Retina (tissue), 1 donor: ENCODE results near the gene CUEDC1.

Experiments used
- DNase-seq: peaks from one replicate; pipeline ENCODE4 v3.0.0-alpha.2; 2016

CUEDC1 gene

DNA sequence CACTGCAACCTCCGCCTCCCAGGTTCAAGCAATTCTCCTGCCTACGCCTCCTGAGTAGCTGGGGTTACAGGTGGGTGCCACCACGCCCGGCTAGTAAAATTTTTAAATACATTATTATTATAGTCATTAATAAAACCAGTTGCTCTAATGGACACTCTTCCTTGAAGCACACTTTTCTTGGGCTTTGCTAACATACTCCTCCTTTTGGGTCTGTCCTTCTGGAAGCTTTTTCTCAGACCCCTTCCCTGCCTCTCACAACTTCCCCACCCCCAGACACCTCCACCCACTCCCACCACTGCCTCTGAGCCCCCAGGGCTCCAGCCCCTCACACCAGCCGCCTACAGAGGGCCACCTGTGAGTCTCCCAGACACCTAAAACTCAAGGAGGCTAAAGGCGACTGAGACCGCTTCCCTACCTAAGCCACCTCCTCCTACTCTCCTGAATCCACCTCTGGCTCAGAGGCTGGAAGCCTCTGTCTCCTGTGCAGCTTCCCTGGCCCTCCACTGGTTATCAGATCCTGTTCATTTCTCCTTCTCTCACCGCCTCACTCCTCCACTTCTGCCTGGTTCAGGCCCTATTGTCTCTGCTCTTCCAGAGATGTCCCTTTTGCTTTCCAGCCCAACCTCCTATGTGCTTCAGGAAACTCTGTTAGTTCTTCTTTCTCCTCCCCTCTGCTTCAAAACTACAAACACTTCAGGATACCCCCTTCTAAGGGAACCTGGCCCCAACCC, 2.1 kb upstream of the CUEDC1 start:
- DNase-seq = no peak

DNA sequence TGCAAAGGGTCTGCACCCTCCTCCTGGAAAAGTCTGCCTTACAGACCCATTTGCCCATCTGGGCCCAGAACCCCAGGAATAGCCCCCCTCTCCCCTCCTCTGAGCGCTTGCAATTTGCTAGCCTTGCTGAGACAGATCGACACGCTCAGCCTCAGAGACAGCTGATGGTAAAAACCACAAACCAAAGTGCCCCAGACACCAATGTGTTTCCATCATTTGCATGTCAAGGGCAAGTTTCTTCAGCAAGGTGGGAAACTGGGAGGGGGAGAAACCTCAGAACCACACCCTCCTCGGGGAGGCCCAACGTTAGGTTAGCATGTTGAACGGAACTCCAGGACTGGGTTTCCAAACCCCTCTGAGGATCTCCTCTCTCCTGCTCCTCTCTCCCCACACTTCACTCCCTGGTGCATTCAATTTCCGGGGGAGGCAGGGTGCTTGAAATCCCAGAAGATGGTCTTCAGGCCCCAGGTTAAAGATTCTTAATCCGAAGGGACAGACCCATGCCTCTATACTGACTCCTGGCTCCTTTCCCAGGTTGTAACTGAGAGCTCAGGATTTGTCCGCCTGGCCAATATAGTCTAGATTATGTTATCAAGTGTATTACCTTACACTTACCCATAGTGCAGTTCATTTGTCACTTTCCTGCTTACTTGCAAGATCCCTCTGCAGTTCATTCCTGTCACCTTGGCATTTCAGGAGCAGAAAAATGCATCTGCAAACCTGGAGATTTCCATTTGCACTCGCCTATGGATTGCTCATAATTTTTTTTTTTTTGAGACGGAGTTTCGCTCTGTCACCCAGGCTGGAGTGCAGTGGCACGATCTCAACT, 1.3 kb upstream of the CUEDC1 start:
- DNase-seq = no peak

DNA sequence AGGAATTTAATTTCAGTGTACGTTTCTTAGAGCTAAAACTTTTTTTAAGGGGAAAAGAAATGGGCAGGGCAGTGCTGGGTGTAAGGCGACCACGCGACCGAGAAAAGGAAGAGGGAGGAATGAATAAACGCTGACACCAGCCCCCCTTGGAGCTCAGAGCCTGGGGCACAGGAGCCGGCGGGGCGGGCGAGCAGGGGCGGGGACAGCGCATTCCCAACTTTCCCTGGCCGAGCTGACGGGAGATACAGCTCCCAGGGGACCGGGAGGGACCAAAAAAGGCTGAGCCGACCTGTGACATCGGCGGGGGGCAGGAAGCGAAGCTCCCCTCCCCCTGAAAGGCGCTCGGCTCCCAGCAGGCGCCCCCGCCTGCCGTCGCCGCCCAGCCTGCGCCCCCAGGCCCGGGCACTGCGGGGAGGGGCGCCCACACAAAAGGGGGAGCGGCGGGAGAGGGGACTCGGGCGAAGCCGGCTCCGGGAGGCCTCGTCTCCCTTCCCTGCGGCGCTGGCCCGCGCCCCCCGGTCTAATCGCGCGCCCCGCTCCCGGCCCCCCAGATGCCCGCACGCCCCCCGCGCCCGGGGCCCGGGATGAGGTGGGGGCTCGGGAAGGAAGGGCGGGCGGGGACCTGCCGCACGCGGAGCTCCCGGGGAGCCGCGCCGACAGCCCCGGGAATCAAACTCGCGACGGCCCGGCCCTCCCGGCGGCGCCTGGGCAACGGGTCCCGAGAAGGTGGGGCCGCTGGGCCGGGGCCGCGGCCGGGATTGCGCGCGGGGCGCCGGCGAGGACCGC, 622 bp downstream of the CUEDC1 start:
- DNase-seq = peak; percentile 72

DNA sequence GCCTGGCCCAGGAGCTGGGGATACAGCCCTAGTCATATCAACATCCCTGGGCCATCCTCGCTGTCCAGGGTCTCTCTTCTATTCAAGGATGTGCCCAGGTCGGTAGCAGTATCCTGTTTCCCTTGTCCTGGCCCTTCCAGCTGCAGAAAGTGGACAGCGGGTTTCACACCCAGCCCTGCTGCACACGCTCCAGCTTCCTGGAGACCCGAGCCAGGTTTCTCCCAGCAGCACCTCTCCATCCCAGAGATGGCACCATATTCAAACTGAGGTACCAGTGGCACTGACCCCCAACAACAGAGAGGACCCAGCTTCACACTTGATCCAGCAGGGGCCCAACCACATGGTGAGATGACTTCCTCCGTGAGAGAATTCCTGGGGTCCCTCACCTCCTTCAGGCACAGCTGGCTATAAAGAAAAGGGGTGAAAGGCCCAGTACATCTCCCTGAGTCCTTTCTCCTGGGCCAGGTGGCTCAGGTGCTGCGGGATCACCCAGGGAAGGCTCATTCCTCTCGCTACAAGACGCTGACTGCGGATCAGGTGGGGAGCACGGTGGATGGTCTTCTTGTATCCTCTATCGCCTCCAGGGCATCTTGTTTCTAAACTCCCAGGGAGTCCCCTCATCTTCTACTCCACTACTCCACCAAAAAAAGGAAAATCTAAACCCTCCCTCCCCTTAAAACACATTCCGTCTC, 1.4 kb downstream of the CUEDC1 start:
- no peak for DNase-seq

DNA sequence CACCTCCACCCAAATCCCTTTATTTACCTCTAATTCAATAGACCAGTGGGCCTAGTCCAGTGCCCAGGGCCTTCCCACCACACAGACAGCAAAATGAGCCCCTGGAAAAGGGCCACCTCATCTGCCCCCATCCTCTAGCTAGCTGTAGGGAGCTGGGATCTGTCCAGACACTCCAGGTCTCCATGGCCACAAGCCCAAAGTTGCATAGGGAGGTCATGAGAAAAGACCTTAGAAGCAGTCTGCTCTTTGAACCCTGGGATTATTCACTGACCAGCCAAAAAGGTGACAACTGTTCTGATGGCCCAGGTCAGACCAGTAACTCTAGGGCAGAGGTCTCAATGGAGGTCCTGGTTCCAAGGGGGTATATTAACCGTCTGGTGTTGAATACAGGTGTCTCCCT, 2.0 kb downstream of the CUEDC1 start:
- no peak for DNase-seq

- no peak for DNase-seq
These were observed 5.6 kb downstream of the CUEDC1 start for GRCh38 chr17:57949649-57950048.

DNA sequence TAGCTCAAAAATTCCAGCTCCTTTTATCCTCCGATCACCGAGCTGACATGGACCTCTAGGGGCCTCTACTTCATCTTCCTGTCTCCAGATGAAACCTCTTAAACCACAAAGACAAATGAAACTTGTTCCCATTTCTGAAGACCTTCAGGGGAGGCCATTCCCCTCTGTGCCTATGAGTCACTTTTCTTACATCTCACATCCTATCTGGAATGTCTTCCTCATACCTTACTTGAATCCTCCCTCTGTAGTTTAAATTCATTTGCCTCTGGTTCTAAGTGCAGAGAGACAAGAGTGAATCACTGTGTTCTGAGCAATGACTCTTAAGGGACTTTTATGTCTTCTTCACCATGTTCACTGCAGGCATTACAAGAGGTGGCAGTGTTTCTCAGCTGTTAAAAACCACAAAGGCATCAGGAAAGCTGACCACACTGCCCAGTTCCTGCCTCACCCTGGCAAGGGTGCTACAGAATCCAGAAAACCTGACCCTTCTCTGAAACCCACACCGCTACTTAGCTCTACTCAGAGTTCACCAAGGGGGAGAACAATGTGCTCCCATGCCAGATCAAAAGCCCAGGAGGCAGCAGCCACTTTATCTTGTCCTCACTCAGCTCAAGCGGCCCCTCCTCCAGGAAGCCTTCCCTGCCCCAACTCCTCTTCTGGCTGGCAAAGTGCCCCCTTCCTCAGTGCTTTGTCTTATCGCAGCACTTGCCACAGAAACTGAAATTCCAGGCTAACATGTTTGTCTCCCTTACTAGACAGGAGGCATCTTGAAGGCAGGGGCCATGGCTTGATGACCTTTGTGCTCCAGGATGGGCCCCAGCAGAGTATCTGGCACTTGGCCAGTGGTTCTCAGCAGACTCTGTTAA, 6.4 kb downstream of the CUEDC1 start:
- no peak for DNase-seq

DNA sequence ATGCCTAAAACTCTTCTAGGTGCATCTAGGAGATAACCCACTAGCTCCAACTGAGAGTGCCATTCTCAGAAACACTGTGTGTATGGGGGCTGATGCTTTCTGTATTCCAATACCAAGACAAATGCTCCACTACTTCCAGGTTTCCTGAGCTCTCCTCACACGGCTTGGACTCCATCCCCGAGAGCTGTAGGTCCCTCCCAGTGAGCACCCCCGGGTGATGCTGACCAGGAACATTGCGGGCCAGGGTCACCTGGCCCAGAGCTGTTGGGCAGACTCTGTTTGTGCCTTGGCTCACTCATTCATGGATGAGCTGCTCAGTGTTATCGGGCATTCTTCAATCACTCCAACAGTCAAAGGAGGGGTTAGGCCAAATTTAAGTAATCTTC, 7.0 kb downstream of the CUEDC1 start:
- DNase-seq = no peak

DNA sequence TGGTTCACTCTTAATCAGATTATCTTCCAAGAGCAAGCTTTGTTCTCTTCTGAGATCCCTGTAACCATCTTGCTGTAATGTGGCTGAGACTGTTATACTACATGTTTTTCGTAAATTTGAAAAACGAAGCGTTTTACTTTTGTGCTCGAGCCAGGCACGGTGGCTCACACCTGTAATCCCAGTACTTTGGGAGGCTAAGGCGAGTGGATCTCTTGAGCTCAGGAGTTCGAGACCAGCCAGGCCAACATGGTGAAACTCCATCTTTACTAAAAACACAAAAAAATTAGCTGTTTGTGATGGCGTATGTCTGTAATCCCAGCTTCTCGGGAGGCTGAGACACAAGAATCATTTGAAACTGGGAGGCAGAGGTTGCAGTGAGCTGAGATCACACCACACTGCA, 7.8 kb downstream of the CUEDC1 start:
- no peak for DNase-seq

DNA sequence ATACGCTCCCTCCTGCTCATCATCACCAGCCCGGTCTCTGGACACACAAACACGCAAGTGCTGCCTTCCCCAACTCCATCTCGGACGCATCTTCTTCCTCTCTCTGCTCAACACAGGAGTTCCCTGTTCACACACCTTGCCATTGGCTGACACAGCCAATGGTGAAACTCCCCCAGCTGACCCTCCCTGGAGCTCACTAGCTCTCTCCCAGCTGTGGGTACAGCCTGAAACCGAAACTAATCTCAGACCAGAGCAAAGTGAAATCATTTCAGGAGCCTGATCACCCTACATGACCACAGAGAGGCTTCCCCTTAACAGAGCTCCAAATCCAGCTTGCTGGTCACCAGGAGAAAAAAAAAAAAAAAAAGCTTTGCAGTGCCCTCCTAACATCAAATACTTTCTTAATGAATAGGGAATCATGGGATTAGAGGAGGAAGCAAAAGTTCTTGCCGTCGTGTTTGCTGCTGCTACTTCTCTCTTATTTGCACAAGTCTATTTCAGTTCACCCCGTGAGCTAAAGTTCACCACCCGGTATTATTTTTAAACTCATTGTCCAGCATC, 8.3 kb downstream of the CUEDC1 start:
- no peak for DNase-seq

DNA sequence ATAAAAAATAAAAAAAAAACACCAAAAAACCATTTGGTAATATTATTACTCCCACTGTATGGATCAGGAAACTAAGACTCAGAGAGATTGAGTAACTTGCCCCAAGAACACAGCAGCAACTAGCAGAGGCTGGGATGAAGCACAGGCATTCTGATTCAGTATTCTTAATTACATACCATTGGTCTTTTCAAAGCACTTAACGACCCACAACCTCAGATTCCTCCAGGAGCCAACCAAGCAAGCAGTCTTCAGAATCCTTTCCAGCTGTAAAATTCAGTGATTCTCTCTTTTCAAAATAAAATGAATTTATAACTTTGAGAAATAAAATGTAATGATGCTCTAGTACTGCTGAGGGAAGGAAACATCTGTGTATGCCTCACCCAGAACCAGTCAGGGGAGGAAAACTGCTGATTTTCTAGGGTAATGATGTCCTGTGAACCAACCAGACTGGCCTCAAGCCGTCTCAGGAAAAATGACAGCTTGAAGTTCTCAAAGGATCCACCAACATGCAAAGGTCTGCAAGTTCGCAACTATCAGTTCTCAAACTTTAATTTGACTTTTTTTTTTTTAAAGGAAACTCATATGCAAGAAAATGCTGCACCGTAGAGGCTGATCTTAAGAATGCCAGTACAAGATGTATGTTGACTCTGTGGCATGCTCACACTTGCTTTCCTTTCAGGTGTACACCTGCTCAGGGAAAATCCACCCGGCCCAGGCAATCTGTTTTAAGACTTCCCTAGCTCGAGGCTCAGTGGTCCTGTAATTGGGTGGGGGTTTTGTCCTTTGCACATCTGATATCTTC, 9.0 kb downstream of the CUEDC1 start:
- DNase-seq = no peak

DNA sequence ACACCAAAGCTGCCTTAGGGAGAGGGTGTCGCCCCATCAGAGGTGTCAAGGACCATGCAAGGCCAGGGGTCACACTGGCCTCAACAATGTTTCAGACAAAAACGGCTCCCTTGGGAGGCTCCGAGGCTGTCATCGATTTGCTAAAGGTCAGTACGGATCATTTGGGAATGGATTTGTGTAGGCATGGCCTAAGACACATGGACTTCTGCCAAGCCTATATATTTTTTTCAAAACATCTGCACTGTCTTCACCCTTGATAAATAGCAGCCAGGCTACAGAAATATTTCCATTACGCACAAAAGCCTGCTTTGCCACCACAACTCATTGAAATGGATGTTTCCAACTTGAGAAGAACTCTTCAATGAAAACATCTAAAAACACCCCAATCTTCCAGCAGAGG, 10.3 kb downstream of the CUEDC1 start:
- DNase-seq = no peak

DNA sequence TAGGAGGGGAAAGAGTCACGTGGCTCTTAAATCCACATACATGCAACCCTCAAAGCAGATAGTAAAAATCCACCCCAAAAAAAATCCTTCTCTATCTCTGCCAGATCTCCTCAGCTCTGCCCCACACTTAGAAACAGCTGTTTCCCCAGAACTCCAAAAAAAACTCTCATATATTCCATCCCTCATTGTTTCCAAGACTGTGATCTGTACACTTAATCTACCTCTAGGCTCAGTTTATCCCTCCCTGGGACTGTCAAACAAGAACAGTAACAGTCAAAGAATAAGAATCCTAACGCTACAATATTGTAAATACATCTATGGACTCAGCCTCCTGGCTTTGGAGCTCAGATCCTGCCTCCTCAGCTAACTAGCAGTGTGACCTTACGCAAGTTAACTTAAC, 11.6 kb downstream of the CUEDC1 start:
- DNase-seq = no peak

DNA sequence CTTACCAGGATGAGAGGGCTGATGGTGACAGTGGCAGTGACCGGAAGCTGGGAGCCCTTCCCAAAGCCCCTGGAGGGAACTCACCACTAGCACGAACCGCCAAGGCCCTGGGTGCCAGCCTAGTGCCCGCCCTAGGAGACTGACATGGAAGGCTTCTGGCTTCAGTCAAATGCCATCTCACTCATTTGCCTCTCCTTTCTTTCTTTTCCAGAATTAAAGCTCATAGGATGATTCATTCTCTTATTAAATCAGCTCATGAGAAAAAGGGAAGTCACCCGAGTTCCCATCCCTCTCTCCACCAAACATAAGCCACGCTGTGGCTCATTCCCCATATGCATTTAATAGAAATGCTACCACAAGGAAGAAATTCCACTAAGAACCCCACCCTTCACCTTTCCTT, 12.1 kb downstream of the CUEDC1 start:
- no peak for DNase-seq

- DNase-seq = no peak
These were observed 13.5 kb downstream of the CUEDC1 start for GRCh38 chr17:57941384-57942370.

DNA sequence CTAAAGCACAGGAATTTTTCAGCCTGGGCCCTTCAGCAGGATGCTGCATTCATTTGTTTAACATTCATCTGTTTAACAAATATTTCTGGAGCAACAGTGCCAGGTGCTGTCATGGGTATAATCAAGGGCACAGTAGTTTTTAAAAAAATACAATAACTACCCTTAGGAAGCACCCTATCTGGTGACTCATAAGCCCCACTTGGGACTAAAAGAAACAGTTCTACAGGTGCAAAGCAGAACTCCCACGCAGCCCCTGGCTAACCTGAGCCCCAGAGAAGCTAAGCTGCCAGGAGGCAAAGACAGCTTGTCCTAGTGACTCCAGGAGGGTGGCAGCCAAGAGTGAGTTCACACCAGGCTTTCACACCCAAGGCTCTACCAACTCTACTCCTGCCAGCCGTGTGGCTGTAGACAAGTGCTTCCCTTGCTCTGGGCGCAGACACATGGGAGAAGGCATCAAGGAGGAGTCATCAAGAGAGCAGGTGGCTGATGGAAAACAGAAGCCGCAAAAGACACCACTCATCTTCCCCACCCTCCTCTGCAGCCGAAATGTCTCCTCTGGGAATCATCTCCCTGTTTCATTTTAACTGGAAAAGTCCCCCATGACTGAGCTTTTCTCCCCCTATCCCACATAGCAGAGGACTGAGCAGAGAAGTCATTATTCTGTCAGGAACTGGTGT, 14.4 kb downstream of the CUEDC1 start:
- no peak for DNase-seq

DNA sequence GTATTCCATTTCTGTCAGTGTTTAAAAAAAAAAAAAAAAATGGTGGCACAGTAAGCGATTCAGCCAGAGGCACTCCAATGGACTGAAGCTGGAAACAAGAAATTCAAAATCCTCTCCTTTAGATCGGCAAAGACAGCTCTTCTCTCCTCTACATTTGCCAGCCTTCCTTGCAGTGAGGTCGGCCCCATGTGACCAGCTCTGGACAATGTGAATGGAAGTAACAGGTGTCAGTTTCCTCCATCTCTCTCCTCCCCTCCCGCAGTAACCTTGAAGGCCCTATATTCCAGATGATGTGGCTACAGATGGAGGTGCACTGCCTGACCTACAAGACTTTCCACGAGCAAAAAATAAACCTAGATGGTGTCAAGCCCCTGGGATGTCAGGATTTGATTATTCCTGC, 15.0 kb downstream of the CUEDC1 start:
- no peak for DNase-seq

DNA sequence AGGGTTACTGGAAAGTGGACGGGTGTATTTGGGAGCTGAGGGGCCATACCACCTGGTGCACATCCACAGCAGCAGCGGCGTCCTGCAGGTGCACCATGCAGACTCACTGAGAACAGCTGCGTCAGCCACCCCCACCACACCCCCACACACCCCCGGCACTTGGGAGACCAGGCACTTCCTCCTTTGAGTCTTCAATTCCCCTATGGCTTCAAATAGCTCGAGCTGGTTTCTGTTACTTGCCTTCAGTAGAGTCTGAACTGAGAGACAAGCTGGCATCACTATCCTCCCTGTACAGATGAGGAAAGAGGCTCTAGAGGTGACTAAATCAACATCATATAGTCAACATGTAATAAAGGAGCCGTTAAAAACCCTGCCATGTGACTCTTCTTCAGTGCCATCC, 15.4 kb downstream of the CUEDC1 start:
- DNase-seq = no peak

DNA sequence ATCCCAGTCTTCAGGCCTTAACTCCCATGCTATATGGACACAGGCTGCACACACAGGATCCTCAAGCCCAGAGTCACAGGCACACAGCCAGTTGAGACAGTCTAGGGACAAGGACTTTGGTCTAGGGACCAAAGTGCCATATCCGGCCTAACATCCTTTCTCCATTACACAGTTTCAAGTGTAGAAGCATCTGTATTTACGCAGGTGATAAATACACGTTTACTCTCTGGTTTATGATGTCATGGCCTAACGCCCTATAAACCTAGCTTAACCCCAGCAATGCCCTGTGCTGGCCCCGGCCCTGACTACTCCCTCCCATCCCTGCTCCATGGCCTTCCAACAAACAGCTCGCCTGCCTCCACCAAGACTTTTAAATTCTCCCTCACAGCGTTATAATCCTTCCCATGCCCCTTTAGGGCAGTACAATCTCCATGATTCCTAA, 17.1 kb downstream of the CUEDC1 start:
- no peak for DNase-seq
